NT2/D1 (cell line): Measurements from ENCODE around the gene KRTAP1-1.
"Not testable (repeated sequence)": the region's sequence is repeated elsewhere in the genome, so short reads cannot be mapped to it uniquely, and the experiment has no call there.

ENCODE experiments used
- DNase-seq: peaks from one replicate; pipeline ENCODE4 v3.0.0-alpha.2; 2011; ENCODE audit warnings: low read depth, low spot score
- H3K27me3 ChIP-seq: 2 replicates; pipeline ENCODE4 v1.6.0; 2011; ENCODE audit warnings: mild to moderate bottlenecking; ENCODE audit not compliant: insufficient read length, insufficient read depth
- H3K36me3 ChIP-seq: 2 replicates; pipeline ENCODE4 v1.6.1; 2011; ENCODE audit warnings: mild to moderate bottlenecking, low read length, mixed read lengths; ENCODE audit not compliant: insufficient read depth, insufficient read length
- H3K4me1 ChIP-seq: 2 replicates; pipeline ENCODE4 v1.5.1; 2011; ENCODE audit not compliant: insufficient read depth, insufficient read length
- H3K4me3 ChIP-seq: 2 replicates; pipeline ENCODE4 v1.5.1; 2011; ENCODE audit warnings: low read depth; ENCODE audit not compliant: insufficient read length
- H3K9ac ChIP-seq: 2 replicates; pipeline ENCODE4 v1.6.0; 2011; ENCODE audit warnings: low read depth; ENCODE audit not compliant: insufficient read length
- H3K9me3 ChIP-seq: 2 replicates; pipeline ENCODE4 v1.5.1; 2011; ENCODE audit warnings: mild to moderate bottlenecking, low read length; ENCODE audit not compliant: insufficient read depth
- SUZ12 ChIP-seq: IDR thresholded peaks from 2 replicates; pipeline ENCODE4 v1.6.1; 2011; ENCODE audit not compliant: insufficient read length, insufficient read depth; ENCODE audit errors: extremely low read depth
- YY1 ChIP-seq: IDR thresholded peaks from 2 replicates; pipeline ENCODE4 v1.6.1; 2011; ENCODE audit not compliant: insufficient read length, insufficient read depth
- ZNF274 ChIP-seq: IDR thresholded peaks from 2 replicates; pipeline ENCODE4 v1.6.1; 2011; ENCODE audit warnings: mild to moderate bottlenecking, low read depth, low read length

KRTAP1-1 gene

DNA sequence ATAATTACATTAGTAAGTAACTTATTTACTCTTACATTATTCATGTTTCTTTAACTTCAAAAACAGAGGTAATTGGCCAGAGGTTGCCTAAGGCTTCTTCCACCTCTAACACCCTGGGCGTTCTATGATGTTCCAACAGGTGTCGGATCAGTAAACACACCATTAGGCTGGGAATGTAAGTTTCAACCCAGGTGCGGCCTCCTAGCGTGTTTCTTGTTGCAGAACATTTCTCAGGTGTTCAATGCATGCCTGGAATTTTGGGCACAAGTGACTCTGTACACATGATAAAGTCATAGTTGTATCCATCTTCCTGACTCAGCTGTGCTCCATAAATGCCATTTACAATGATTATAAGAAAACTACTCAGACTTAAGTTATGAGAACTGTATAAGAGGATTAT, 12.8 kb upstream of the KRTAP1-1 start:
- no peak for TF ChIP-seq SUZ12
- no peak for TF ChIP-seq ZNF274
- TF ChIP-seq YY1 = no peak
- no peaks in the 10 kb centered on the region for H3K9me3 ChIP-seq
- no peak for DNase-seq
- H3K36me3 ChIP-seq = no peaks in the 10 kb centered on the region
- no peak overlapping the region for H3K9ac ChIP-seq
- H3K4me1 ChIP-seq = no peaks in the 10 kb centered on the region
- H3K27me3 ChIP-seq = no peaks in the 10 kb centered on the region
- no peak overlapping the region for H3K4me3 ChIP-seq

DNA sequence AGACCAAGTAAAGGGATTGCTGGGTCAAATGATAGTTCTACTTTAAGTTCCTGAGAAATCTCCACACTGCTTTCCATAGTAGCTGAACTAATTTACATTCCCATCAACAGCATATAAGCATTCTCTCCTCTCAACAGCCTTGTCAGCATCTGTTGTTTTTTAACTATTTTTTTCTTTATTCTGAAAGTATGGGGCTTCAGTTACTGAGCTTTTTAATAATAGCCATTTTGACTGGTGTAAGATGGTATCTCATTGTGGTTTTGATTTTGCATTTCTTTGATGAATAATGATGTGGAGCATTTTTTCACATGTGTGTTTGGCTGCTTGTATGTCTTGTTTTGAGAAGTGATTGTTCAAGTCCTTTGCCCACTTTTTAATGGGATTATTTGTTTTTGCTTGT, 11.3 kb upstream of the KRTAP1-1 start:
- H3K4me1 ChIP-seq = no peaks in the 10 kb centered on the region
- no peak overlapping the region for H3K9ac ChIP-seq
- TF ChIP-seq YY1 (no peak), ZNF274 (no peak), SUZ12 (no peak)
- no peaks in the 10 kb centered on the region for H3K9me3 ChIP-seq
- H3K27me3 ChIP-seq = no peaks in the 10 kb centered on the region
- no peak overlapping the region for H3K4me3 ChIP-seq
- DNase-seq = no peak
- H3K36me3 ChIP-seq = no peaks in the 10 kb centered on the region

GRCh38 chr17:41049110-41049509, 7.9 kb upstream of the KRTAP1-1 start:
- Histone ChIP-seq H3K36me3 (no peaks in the 10 kb centered on the region), H3K9me3 (no peaks in the 10 kb centered on the region), H3K9ac (no peak overlapping the region), H3K4me1 (no peaks in the 10 kb centered on the region), H3K27me3 (no peaks in the 10 kb centered on the region), H3K4me3 (no peak overlapping the region)
- no peak for DNase-seq
- TF ChIP-seq ZNF274 (no peak), YY1 (no peak), SUZ12 (no peak)

DNA sequence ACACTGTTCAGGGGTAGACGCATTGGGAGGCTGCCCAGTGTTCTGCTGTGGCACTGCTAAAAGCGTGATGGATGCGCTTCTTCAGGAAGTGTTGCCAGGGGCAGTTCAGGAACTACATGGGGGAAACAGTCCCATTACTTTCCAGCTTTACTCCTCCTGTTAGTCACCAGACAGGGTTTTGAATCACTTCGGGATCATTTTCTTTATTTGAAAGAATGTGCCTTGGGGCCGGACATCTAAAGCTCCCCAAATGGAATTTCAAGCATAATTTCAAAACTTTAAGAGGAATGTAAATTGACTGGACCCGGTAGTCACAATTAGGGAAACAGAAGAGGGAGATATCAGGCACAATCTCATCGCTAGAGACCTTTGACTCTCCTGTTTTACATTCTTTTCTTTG, 7.2 kb upstream of the KRTAP1-1 start:
- Histone ChIP-seq H3K9ac (no peak overlapping the region), H3K4me1 (no peaks in the 10 kb centered on the region), H3K4me3 (no peak overlapping the region), H3K36me3 (no peaks in the 10 kb centered on the region), H3K9me3 (peaks cover under 1% of the 10 kb centered on the region; the same call in 1 of the 2 replicates), H3K27me3 (no peaks in the 10 kb centered on the region)
- DNase-seq = no peak
- TF ChIP-seq YY1 (no peak), SUZ12 (no peak)

GRCh38 chr17:41046735-41047465, 5.7 kb upstream of the KRTAP1-1 start, which contains the start of gene KRTAP2-1:
KRTAP2-1 (minus strand) TSS chr17:41047316; CDS start chr17:41047267, 49 bp downstream.
- not testable (repeated sequence) for H3K36me3 ChIP-seq, DNase-seq, H3K4me1 ChIP-seq, H3K4me3 ChIP-seq, H3K9me3 ChIP-seq, H3K9ac ChIP-seq, H3K27me3 ChIP-seq

- Histone ChIP-seq H3K9ac (no peak overlapping the region), H3K27me3 (no peaks in the 10 kb centered on the region), H3K36me3 (no peaks in the 10 kb centered on the region), H3K4me1 (no peaks in the 10 kb centered on the region), H3K9me3 (peaks cover 8% of the 10 kb centered on the region), H3K4me3 (no peak overlapping the region)
- no peak for TF ChIP-seq YY1
- no peak for TF ChIP-seq SUZ12
- no peak for TF ChIP-seq ZNF274
- no peak for DNase-seq
Observed at GRCh38 chr17:41042953-41043352, 1.7 kb upstream of the KRTAP1-1 start.

- Histone ChIP-seq H3K4me1 (no peaks in the 10 kb centered on the region), H3K27me3 (no peaks in the 10 kb centered on the region), H3K9me3 (peaks cover 2% of the 10 kb centered on the region), H3K4me3 (no peak overlapping the region), H3K9ac (no peak overlapping the region), H3K36me3 (no peaks in the 10 kb centered on the region)
- TF ChIP-seq SUZ12 (no peak), YY1 (no peak), ZNF274 (no peak)
- no peak for DNase-seq
Observed at GRCh38 chr17:41037853-41038350, 3.3 kb downstream of the KRTAP1-1 start.

GRCh38 chr17:41034346-41034935, 6.8 kb downstream of the KRTAP1-1 start, which contains the start of gene KRTAP1-3:
KRTAP1-3 (minus strand) TSS chr17:41034874; CDS start chr17:41034821, 53 bp downstream.
- H3K36me3 ChIP-seq, H3K9ac ChIP-seq, H3K9me3 ChIP-seq, H3K4me3 ChIP-seq, DNase-seq, H3K4me1 ChIP-seq, H3K27me3 ChIP-seq: not testable (repeated sequence)
